ENCODE data around the gene SLC8B1. TPM values are rescaled to one million over a fixed set of nuclear protein-coding genes. Genes with fewer than 3 reads are reported as not detected.

SLC8B1 gene
- total and polyA plus RNA-seq, 2 of the 4 experiments (the other 2 are of a cell fraction): 4.1 to 10.2 TPM

GRCh38 chr12:113290506-113290905 lies 44.4 kb downstream of the SLC8B1 start:
- no peak overlapping the region for H3K56ac ChIP-seq (ENCODE audit: extremely low read depth, insufficient read depth, low read length)
- peak overlapping the region; percentile 68 for H2AK9ac ChIP-seq (replicated peaks; ENCODE audit: low read depth, low read length, poor library complexity)
- no peak overlapping the region for H3K23ac ChIP-seq (ENCODE audit: low read depth, low read length)
- no peaks in the 10 kb centered on the region for H3K9me3 ChIP-seq (ENCODE audit: control insufficient read depth, insufficient read depth, low read length)
- CTCF ChIA-PET: interaction anchor here (0.6 kb wide), 2 partner anchors 85 to 259 kb away, joined by 4 read pairs; no protein-coding TSS in a partner anchor
- POLR2A ChIA-PET (ENCODE audit: unreplicated experiment): no interaction called here
- peaks cover 10% of the 10 kb centered on the region for H3K4me1 ChIP-seq (ENCODE audit: control insufficient read depth, insufficient read depth, low read length)
- no peak overlapping the region for H3K9ac ChIP-seq (ENCODE audit: low read depth, low read length)
- intact Hi-C loops (cut with micrococcal nuclease) (no loop called here), dilution Hi-C loops (cut with HindIII; ENCODE audit: low sequenced_read_pairs, unreplicated experiment) (no loop called here), in situ Hi-C loops (cut with MboI; ENCODE audit: low sequenced_read_pairs) (no loop called here)
- no peak overlapping the region for H3K4me2 ChIP-seq (ENCODE audit: low read depth, low read length)
- DNase-seq: no peak
- H3K36me3 ChIP-seq (ENCODE audit: control insufficient read depth, insufficient read depth, low read length): peaks cover 17% of the 10 kb centered on the region; the same call in 1 of the 2 replicates
- no peak overlapping the region for H2BK120ac ChIP-seq (ENCODE audit: low read depth, low read length)
- no peak overlapping the region for H4K5ac ChIP-seq (ENCODE audit: low read depth, low read length)
- no peaks in the 10 kb centered on the region for H3K9me1 ChIP-seq (ENCODE audit: insufficient read depth, low read length)
- H4K8ac ChIP-seq (ENCODE audit: low read depth in 2 of 2, low read length in 2 of 2): no peak overlapping the region
- no peak for TF ChIP-seq MXI1 (IDR thresholded peaks at IDR 0.05; ENCODE audit: borderline replicate concordance, low read depth, low read length)
- TF ChIP-seq BHLHE40 (IDR thresholded peaks at IDR 0.05; ENCODE audit: low read depth, low read length): no peak
- no peak for TF ChIP-seq POLR2A (IDR thresholded peaks at IDR 0.05; ENCODE audit: low read depth, low read length)
- no peak for TF ChIP-seq MAFK (IDR thresholded peaks at IDR 0.05; ENCODE audit: low read depth, low read length)
- TF ChIP-seq NFE2L2 (IDR thresholded peaks at IDR 0.05; ENCODE audit: low read depth, low read length): no peak
- no peak overlapping the region for H2BK20ac ChIP-seq (ENCODE audit: low read depth, low read length)
- ATAC-seq (ENCODE audit: low read depth): no peak
- no peak overlapping the region for H3K18ac ChIP-seq (ENCODE audit: low read depth, low read length)
- H4K20me1 ChIP-seq (ENCODE audit: insufficient read depth, low read length): no peaks in the 10 kb centered on the region
- H3K14ac ChIP-seq (replicated peaks; ENCODE audit: low read depth, low read length): no peak overlapping the region
- H2BK15ac ChIP-seq (ENCODE audit: low read depth, low read length): no peak overlapping the region
- H3K27me3 ChIP-seq (ENCODE audit: control insufficient read depth, insufficient read depth, low read length): no peaks in the 10 kb centered on the region
- no TSS peak for BruUV-seq (replicated peaks)
- WGBS, 2 experiments (ENCODE audit: extremely low coverage in 2 of 2, insufficient read length in 1 of 2): 100% methylated on average over 2 of the region's 5 CpGs; no CpG with 5 or more reads in 1 of the 2 experiments
- H3K4ac ChIP-seq (ENCODE audit: low read depth, low read length): no peak overlapping the region
- H3K27ac ChIP-seq (ENCODE audit: insufficient read depth, low read length): no peak overlapping the region
- H2BK5ac ChIP-seq (ENCODE audit: low read depth, low read length, poor library complexity, severe bottlenecking): no peak overlapping the region
- no peak overlapping the region for H4K91ac ChIP-seq (ENCODE audit: insufficient read depth, low read depth, low read length)
- no peak overlapping the region for H2AFZ ChIP-seq (replicated peaks; ENCODE audit: low read length, poor library complexity)
- H3K79me1 ChIP-seq (ENCODE audit: low read depth in 1 of 2, low read length in 2 of 2): no peaks in the 10 kb centered on the region
- H3K4me3 ChIP-seq (ENCODE audit: insufficient read depth, low read depth, low read length): no peak overlapping the region
- H2AK5ac ChIP-seq (ENCODE audit: low read depth, low read length): no peak overlapping the region

Measured in IMR-90 (cell line).